K562 (cell line): ENCODE data around the gene CDH8. TPM values are rescaled to one million over a fixed set of nuclear protein-coding genes. Genes with fewer than 3 reads are reported as not detected.

Source experiments
- ATAC-seq: fragments of 200-7000 bp; cut with Tn5 transposase; 3 replicates; pipeline ENCODE4 v1.9.1; 2020; ENCODE audit warnings: moderate library complexity
- BruUV-seq: library from RNA; stranded (reverse); fragments of 400-500 nt; replicated peaks from 2 replicates; lab custom pipeline; 2021; lab: Mats Ljungman, UMichigan
- CTCF ChIA-PET: fragments of 300-600 bp; formaldehyde crosslinking; extraction: SDS; loops from one replicate; lab custom pipeline; 2021; ENCODE audit warnings: low intra/inter-chr PET ratio; lab: Yijun Ruan, JAX
- POLR2A ChIA-PET: fragments of 300-600, 350-650 bp; sonication (Branson Sonifier 250); formaldehyde crosslinking; extraction: SDS; loops from one replicate; lab custom pipeline; 2021; ENCODE audit warnings: antibody characterized with exemption, inconsistent platforms; lab: Yijun Ruan, JAX
- DNase-seq, 4 experiments: peaks; one replicate each; pipeline versions ENCODE4 v3.0.0 to v3.0.0-alpha.2; 2011 to 2018; ENCODE audit warnings: low spot score in 3 of 4, mixed read lengths in 3 of 4; ENCODE audit errors: extremely low read depth in 1 of 4
- FAIRE-seq: peaks from 2 replicates; lab custom pipeline; 2011; peaks lifted over from hg19 to GRCh38; lab: Jason Lieb, UNC
- H2AFZ ChIP-seq: 2 replicates; pipeline ENCODE4 v1.6.0; 2011; ENCODE audit warnings: low read depth, low read length, control low read depth, inconsistent platforms
- H3K27ac ChIP-seq: fragments of 200-600 bp; 3 replicates; pipeline ENCODE4 v1.8.0; 2011; ENCODE audit warnings: low read depth, mild to moderate bottlenecking, control low read depth, inconsistent platforms, low read length, moderate library complexity, mixed read lengths; ENCODE audit errors: extremely low read depth
- H3K27me3 ChIP-seq, 2 experiments: fragments of 300-600 bp in 1 of 2; 2 replicates in 1 of 2; 3 replicates in 1 of 2; pipeline versions ENCODE4 v1.6.0 to v1.8.0; 2011; ENCODE audit warnings: inconsistent platforms in 2 of 2, low read length in 2 of 2, mild to moderate bottlenecking in 1 of 2, mixed read lengths in 1 of 2, moderate library complexity in 1 of 2; ENCODE audit not compliant: control insufficient read depth in 2 of 2, insufficient read depth in 2 of 2
- H3K36me3 ChIP-seq: fragments of 300-600 bp; 3 replicates; pipeline ENCODE4 v1.8.0; 2011; ENCODE audit warnings: mild to moderate bottlenecking, low read length, inconsistent platforms; ENCODE audit not compliant: control insufficient read depth, insufficient read depth
- H3K4me1 ChIP-seq, 2 experiments: fragments of 200-600 bp in 1 of 2; replicated peaks in 1 of 2; 2 replicates in 1 of 2; 3 replicates in 1 of 2; pipeline versions ENCODE4 v1.5.1 to v1.8.0; 2011; ENCODE audit warnings: inconsistent platforms in 2 of 2, low read length in 2 of 2, mild to moderate bottlenecking in 1 of 2, mixed read lengths in 1 of 2, moderate library complexity in 1 of 2; ENCODE audit not compliant: control insufficient read depth in 2 of 2, insufficient read depth in 2 of 2
- H3K4me2 ChIP-seq: 2 replicates; pipeline ENCODE4 v1.6.1; 2011; ENCODE audit warnings: low read length, control low read depth, inconsistent platforms, mixed read lengths; ENCODE audit not compliant: insufficient read depth
- H3K4me3 ChIP-seq: fragments of 200-600 bp; sonication (generic), shearing (Covaris generic); 2 replicates; pipeline ENCODE4 v1.5.1; 2016; ENCODE audit warnings: control low read depth, inconsistent platforms
- H3K79me2 ChIP-seq: fragments of 200-600 bp; 3 replicates; pipeline ENCODE4 v1.8.0; 2011; ENCODE audit warnings: low read length, inconsistent platforms; ENCODE audit not compliant: control insufficient read depth, insufficient read depth
- H3K9ac ChIP-seq, 2 experiments: 2 replicates each; pipeline versions ENCODE4 v1.6.0 to v1.6.1; 2011; ENCODE audit warnings: low read depth in 2 of 2, low read length in 2 of 2, control low read depth in 1 of 2, inconsistent platforms in 1 of 2, mild to moderate bottlenecking in 1 of 2, mixed read lengths in 1 of 2; ENCODE audit not compliant: insufficient read depth in 1 of 2
- H3K9me1 ChIP-seq: one replicate; pipeline ENCODE4 v1.6.0; 2011; ENCODE audit warnings: inconsistent platforms, mild to moderate bottlenecking, low read length, moderate library complexity; ENCODE audit not compliant: control insufficient read depth, insufficient read depth
- H3K9me3 ChIP-seq: replicated peaks from 2 replicates; pipeline ENCODE4 v1.5.1; 2011; ENCODE audit warnings: low read depth, low read length, inconsistent platforms; ENCODE audit not compliant: control insufficient read depth, insufficient read depth
- H4K20me1 ChIP-seq: replicated peaks from 2 replicates; pipeline ENCODE4 v1.6.1; 2011; ENCODE audit warnings: low read length, inconsistent platforms, mixed read lengths; ENCODE audit not compliant: control insufficient read depth, insufficient read depth
- ARID1B ChIP-seq: fragments of 450-650 bp; IDR thresholded peaks from 2 replicates; pipeline ENCODE4 v1.6.1; 2016; ENCODE audit warnings: antibody characterized with exemption, mild to moderate bottlenecking, inconsistent platforms
- E2F8 ChIP-seq: fragments of 450-650 bp; IDR thresholded peaks from 2 replicates; pipeline ENCODE4 v1.7.1; 2018; ENCODE audit warnings: mild to moderate bottlenecking, low read depth; ENCODE audit not compliant: partially characterized antibody
- KAT2B ChIP-seq: IDR thresholded peaks from one replicate; pipeline ENCODE4 v1.6.1; 2012; ENCODE audit warnings: low read depth, mild to moderate bottlenecking, control low read depth, inconsistent platforms, low read length, moderate library complexity
- MAZ ChIP-seq, 2 experiments: fragments of 450-650 bp in 1 of 2; sonication (generic) in 1 of 2; formaldehyde crosslinking; IDR thresholded peaks in 1 of 2; conservative IDR thresholded peaks in 1 of 2; 2 replicates each; pipeline versions ENCODE4 v1.4.0 to v1.5.0; 2020; ENCODE audit warnings: mild to moderate bottlenecking in 1 of 2, missing genetic modification reagents in 1 of 2
- SIX5 ChIP-seq, 2 experiments: IDR thresholded peaks; 2 replicates each; pipeline ENCODE4 v1.6.1; 2011; ENCODE audit warnings: low read length in 2 of 2, borderline replicate concordance in 1 of 2, low read depth in 1 of 2, mild to moderate bottlenecking in 1 of 2, moderate library complexity in 1 of 2; ENCODE audit not compliant: insufficient read depth in 1 of 2
- ZNF121 ChIP-seq: sonication (generic); formaldehyde crosslinking; conservative IDR thresholded peaks from 2 replicates; pipeline ENCODE4 v1.8.0; 2022; ENCODE audit warnings: missing genetic modification reagents
- WGBS: fragments of 100-300 bp; shearing (Covaris generic); methylation state at CpG from one replicate; pipeline ENCODE4 v1.1.6; 2016; ENCODE audit warnings: low coverage, mixed read lengths; ENCODE audit not compliant: insufficient coverage; ENCODE audit errors: missing lambda C conversion rate; 5-methylcytosine and 5-hydroxymethylcytosine counted together
- in situ Hi-C: fragments of 300-500 bp; cut with MboI; formaldehyde crosslinking; loops from 4 replicates; pipeline ENCODE4 v1.15.0; 2018; ENCODE audit warnings: inconsistent platforms, mixed read lengths
- intact Hi-C: fragments of 100-400 bp; cut with micrococcal nuclease; formaldehyde crosslinking; loops from 2 replicates; pipeline ENCODE4 v1.14.2; 2022
- polyA plus RNA-seq, 8 experiments: library from polyadenylated mRNA; depleted of rRNA in 4 of 8; stranded (reverse) in 5 of 8; unstranded in 3 of 8; fragments of >200 nt; fragmentation: Nextera tagmentation in 2 of 8; fragmentation: Illumina TruSeq in 1 of 8; extraction: Ambion mirVana in 2 of 8; extraction: Trizol in 1 of 8; gene quantifications; 2 replicates each; pipeline versions ENCODE4 v1.2.1 to v1.2.3, GENCODE V29; 2011 to 2014; ENCODE audit warnings: inconsistent platforms in 1 of 8, missing spikeins in 1 of 8
- total RNA-seq, 7 experiments: library from RNA; depleted of rRNA in 6 of 7; stranded (reverse); fragments of >200 nt in 6 of 7; fragmentation: Illumina TruSeq in 2 of 7; extraction: Trizol in 2 of 7; gene quantifications; 2 replicates each; pipeline versions ENCODE4 v1.2.1 to v1.2.3, GENCODE V29; 2011 to 2021; ENCODE audit warnings: low replicate concordance in 1 of 7

CDH8 gene
- total and polyA plus RNA-seq, 9 of the 15 experiments (the other 6 are each of a cell fraction or from before 2014, with no cell fraction given), result 0.22 to 1.4 (median 0.42) TPM; not detected in 4

- FAIRE-seq (no peak), ATAC-seq (no peak), DNase-seq (no peak)
- no peak overlapping the region for H3K4me2 ChIP-seq
- in situ Hi-C loops (no loop called here), intact Hi-C loops (no loop called here)
- no peaks in the 10 kb centered on the region for H4K20me1 ChIP-seq
- H3K4me3 ChIP-seq, result no peak overlapping the region
- H3K9ac ChIP-seq, result no peak overlapping the region
- no peaks in the 10 kb centered on the region for H3K4me1 ChIP-seq
- no peaks in the 10 kb centered on the region; the same call in 1 of the 2 replicates for H3K9me3 ChIP-seq
- ChIA-PET POLR2A (no interaction called here), CTCF (no interaction called here)
- H3K9me1 ChIP-seq, result no peaks in the 10 kb centered on the region
- WGBS, result 0% methylated on average over 1 of the region's 1 CpG
- no peak overlapping the region for H3K27ac ChIP-seq
- H3K36me3 ChIP-seq, result no peaks in the 10 kb centered on the region
- H2AFZ ChIP-seq, result no peak overlapping the region
- H3K79me2 ChIP-seq, result no peaks in the 10 kb centered on the region
- TF ChIP-seq KAT2B (no peak), E2F8 (no peak), ARID1B (no peak), MAZ (CRISPR knock-in tag; conservative IDR thresholded peaks at IDR 0.05 in 1 of 2, IDR thresholded peaks at IDR 0.05 in 1 of 2) (no peak), SIX5 (IDR thresholded peaks at IDR 0.05; ENCODE audit: borderline replicate concordance in 1 of 2, insufficient read depth in 1 of 2, low read depth in 1 of 2, low read length in 2 of 2) (no peak), ZNF121 (CRISPR knock-in tag) (no peak)
- no peaks in the 10 kb centered on the region for H3K27me3 ChIP-seq
- no TSS peak for BruUV-seq
Measured at GRCh38 chr16:61900482-61900881, 135.8 kb downstream of the CDH8 start.
